Measurements from ENCODE around the gene MIP. TPM values are rescaled to one million over a fixed set of nuclear protein-coding genes. Genes with fewer than 3 reads are reported as not detected.
"Not testable (repeated sequence)": the region's sequence is repeated elsewhere in the genome, so short reads cannot be mapped to it uniquely, and the experiment has no call there.

Gene MIP
- not detected in 2 replicates for total RNA-seq (2014; rRNA removed; shearing (Covaris generic))

GRCh38 chr12:56454557-56454956 lies at the start of gene MIP:
Gene MIP, minus strand, starts transcription at chr12:56454657. Its CDS starts 44 bp downstream, at chr12:56454613.
- no peak for DNase-seq (ENCODE audit: low spot score)

- not testable (repeated sequence) for DNase-seq (ENCODE audit: low spot score)
Measured at GRCh38 chr12:56499879-56500278, 45.4 kb upstream of the MIP start.

GRCh38 chr12:56499452-56499851 lies 45.0 kb upstream of the MIP start:
- not testable (repeated sequence) for DNase-seq (ENCODE audit: low spot score)

GRCh38 chr12:56498126-56498902 lies 43.9 kb upstream of the MIP start:
- not testable (repeated sequence) for DNase-seq (ENCODE audit: low spot score)

- not testable (repeated sequence) for DNase-seq (ENCODE audit: low spot score)
Measured at GRCh38 chr12:56496704-56497103, 42.2 kb upstream of the MIP start.

- not testable (repeated sequence) for DNase-seq (ENCODE audit: low spot score)
Measured at GRCh38 chr12:56494481-56494880, 40.0 kb upstream of the MIP start.

- DNase-seq (ENCODE audit: low spot score): not testable (repeated sequence)
Measured at GRCh38 chr12:56494106-56494415, 39.6 kb upstream of the MIP start.

GRCh38 chr12:56493409-56494105 lies 39.1 kb upstream of the MIP start:
- not testable (repeated sequence) for DNase-seq (ENCODE audit: low spot score)

GRCh38 chr12:56490360-56490759 lies 35.9 kb upstream of the MIP start:
- no peak for DNase-seq (ENCODE audit: low spot score)

- no peak for DNase-seq (ENCODE audit: low spot score)
Measured at GRCh38 chr12:56488041-56488955, 33.8 kb upstream of the MIP start, which contains the start of gene GLS2. Gene GLS2, minus strand, starts transcription at chr12:56488161. Its CDS starts 43 bp downstream, at chr12:56488118.

- DNase-seq (ENCODE audit: low spot score): no peak
Measured at GRCh38 chr12:56487448-56488040, 33.1 kb upstream of the MIP start.

- no peak for DNase-seq (ENCODE audit: low spot score)
Measured at GRCh38 chr12:56486694-56487093, 32.2 kb upstream of the MIP start.

GRCh38 chr12:56484566-56484965 lies 30.1 kb upstream of the MIP start:
- DNase-seq (ENCODE audit: low spot score): no peak

- no peak for DNase-seq (ENCODE audit: low spot score)
Measured at GRCh38 chr12:56479625-56480024, 25.2 kb upstream of the MIP start.

- DNase-seq (ENCODE audit: low spot score): no peak
Measured at GRCh38 chr12:56477521-56478225, 23.2 kb upstream of the MIP start.

- no peak for DNase-seq (ENCODE audit: low spot score)
Measured at GRCh38 chr12:56476972-56477432, 22.5 kb upstream of the MIP start.

GRCh38 chr12:56476143-56476542 lies 21.7 kb upstream of the MIP start:
- DNase-seq (ENCODE audit: low spot score): no peak

GRCh38 chr12:56474389-56474788 lies 19.9 kb upstream of the MIP start:
- no peak for DNase-seq (ENCODE audit: low spot score)

- DNase-seq (ENCODE audit: low spot score): no peak
Measured at GRCh38 chr12:56469007-56469930, 14.8 kb upstream of the MIP start.

All from A172 (cell line).